OCI-LY3 (cell line): ENCODE data around the gene FKBP9.

Experiments used
- H2AFZ ChIP-seq: fragments of 200-600, 300-600 bp; shearing (Covaris generic); 2 replicates; pipeline ENCODE4 v1.6.0; 2014; ENCODE audit warnings: antibody characterized with exemption, low read depth, low read length
- H3K27ac ChIP-seq: fragments of 200-600, 300-600 bp; sonication (generic); 2 replicates; pipeline ENCODE4 v1.5.1; 2014; ENCODE audit warnings: mild to moderate bottlenecking, low read length, moderate library complexity, mixed read lengths
- H3K27me3 ChIP-seq: fragments of 200-600, 300-600 bp; sonication (generic); 2 replicates; pipeline ENCODE4 v1.6.1; 2014; ENCODE audit warnings: low read depth, low read length, mixed read lengths
- H3K36me3 ChIP-seq: fragments of 200-600, 300-600 bp; sonication (generic); replicated peaks from 2 replicates; pipeline ENCODE3; 2014; ENCODE audit warnings: low read depth, low read length, mixed read lengths
- H3K4me1 ChIP-seq: fragments of 300-600, 200-600 bp; sonication (generic); 2 replicates; pipeline ENCODE4 v1.6.1; 2014; ENCODE audit warnings: low read length, mixed read lengths
- H3K4me2 ChIP-seq: fragments of 200-600, 300-600 bp; sonication (generic); 2 replicates; pipeline ENCODE4 v1.6.1; 2014; ENCODE audit warnings: low read length, mixed read lengths
- H3K4me3 ChIP-seq: fragments of 300-600, 200-600 bp; sonication (generic); 2 replicates; pipeline ENCODE4 v1.5.1; 2014; ENCODE audit warnings: antibody characterized with exemption, mild to moderate bottlenecking, low read length, moderate library complexity
- H3K79me2 ChIP-seq: fragments of 300-600, 200-600 bp; shearing (Covaris generic); 2 replicates; pipeline ENCODE4 v1.6.1; 2014; ENCODE audit warnings: mild to moderate bottlenecking, low read length, mixed read lengths
- H3K9ac ChIP-seq: fragments of 300-600, 200-600 bp; shearing (Covaris generic); 2 replicates; pipeline ENCODE4 v1.6.0; 2014; ENCODE audit warnings: mild to moderate bottlenecking, low read length, moderate library complexity
- H3K9me3 ChIP-seq: fragments of 200-600, 300-600 bp; shearing (Covaris generic); 2 replicates; pipeline ENCODE4 v1.6.1; 2014; ENCODE audit warnings: low read length, mixed read lengths; ENCODE audit not compliant: insufficient read depth
- H4K20me1 ChIP-seq: fragments of 200-600, 300-600 bp; sonication (generic); 2 replicates; pipeline ENCODE4 v1.6.1; 2016; ENCODE audit warnings: low read length, mixed read lengths; ENCODE audit not compliant: insufficient read depth
- CTCF ChIP-seq: fragments of 200-600, 300-600 bp; sonication (generic); IDR thresholded peaks from 2 replicates; pipeline ENCODE4 v1.5.1; 2014; ENCODE audit warnings: antibody characterized with exemption, low read length, low read depth
- EZH2phosphoT487 ChIP-seq: fragments of 200-600 bp; shearing (Covaris generic); IDR thresholded peaks from 2 replicates; pipeline ENCODE4 v1.6.1; 2018; ENCODE audit warnings: antibody characterized with exemption, mixed run types, low read depth

Gene FKBP9, protein sequence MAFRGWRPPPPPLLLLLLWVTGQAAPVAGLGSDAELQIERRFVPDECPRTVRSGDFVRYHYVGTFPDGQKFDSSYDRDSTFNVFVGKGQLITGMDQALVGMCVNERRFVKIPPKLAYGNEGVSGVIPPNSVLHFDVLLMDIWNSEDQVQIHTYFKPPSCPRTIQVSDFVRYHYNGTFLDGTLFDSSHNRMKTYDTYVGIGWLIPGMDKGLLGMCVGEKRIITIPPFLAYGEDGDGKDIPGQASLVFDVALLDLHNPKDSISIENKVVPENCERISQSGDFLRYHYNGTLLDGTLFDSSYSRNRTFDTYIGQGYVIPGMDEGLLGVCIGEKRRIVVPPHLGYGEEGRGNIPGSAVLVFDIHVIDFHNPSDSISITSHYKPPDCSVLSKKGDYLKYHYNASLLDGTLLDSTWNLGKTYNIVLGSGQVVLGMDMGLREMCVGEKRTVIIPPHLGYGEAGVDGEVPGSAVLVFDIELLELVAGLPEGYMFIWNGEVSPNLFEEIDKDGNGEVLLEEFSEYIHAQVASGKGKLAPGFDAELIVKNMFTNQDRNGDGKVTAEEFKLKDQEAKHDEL

GRCh38 chr7:32957326-32958045 is at the start of gene FKBP9:
Gene FKBP9, plus strand, starts transcription at chr7:32957440. Its CDS starts 134 bp downstream, at chr7:32957574.
- H3K36me3 ChIP-seq, result no peaks in the 10 kb centered on the region
- H3K79me2 ChIP-seq, result no peaks in the 10 kb centered on the region
- H4K20me1 ChIP-seq, result no peaks in the 10 kb centered on the region
- H3K4me3 ChIP-seq, result no peak within 1 kb of the TSS
- no peak within 1 kb of the TSS for H3K4me2 ChIP-seq
- H3K27me3 ChIP-seq, result no peaks in the 10 kb centered on the region
- H2AFZ ChIP-seq, result no peak within 1 kb of the TSS
- no peak within 1 kb of the TSS for H3K9ac ChIP-seq
- TF ChIP-seq EZH2phosphoT487 (no peak), CTCF (no peak)
- H3K27ac ChIP-seq, result no peak within 1 kb of the TSS
- H3K4me1 ChIP-seq, result no peaks in the 10 kb centered on the region
- H3K9me3 ChIP-seq, result no peaks in the 10 kb centered on the region

DNA sequence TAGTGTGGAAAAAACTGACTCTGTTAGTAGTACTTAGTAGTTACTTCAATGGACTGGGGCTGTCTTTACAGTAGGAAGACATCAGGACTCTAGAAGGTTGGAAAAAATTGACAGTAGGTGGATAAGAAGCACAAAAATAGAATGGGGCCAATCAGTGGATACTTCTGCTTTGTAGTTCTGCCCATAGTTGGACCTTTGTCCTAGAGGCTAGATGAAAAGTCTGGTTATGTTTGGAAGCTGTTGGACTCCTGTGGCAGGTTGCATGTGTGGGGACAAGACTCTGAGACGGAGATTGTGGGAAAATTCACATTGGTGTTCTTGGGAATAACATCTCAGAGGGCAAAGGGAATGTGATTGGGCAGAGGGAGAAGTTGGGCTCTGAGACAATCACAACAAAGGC is 47.0 kb upstream of the FKBP9 start:
- no peaks in the 10 kb centered on the region for H3K79me2 ChIP-seq
- no peak overlapping the region for H3K4me2 ChIP-seq
- TF ChIP-seq CTCF (no peak), EZH2phosphoT487 (no peak)
- no peaks in the 10 kb centered on the region for H3K36me3 ChIP-seq
- H3K4me1 ChIP-seq, result no peaks in the 10 kb centered on the region
- H4K20me1 ChIP-seq, result no peaks in the 10 kb centered on the region
- no peak overlapping the region for H3K27ac ChIP-seq
- no peak overlapping the region for H2AFZ ChIP-seq
- H3K9ac ChIP-seq, result no peak overlapping the region
- H3K4me3 ChIP-seq, result no peak overlapping the region
- no peaks in the 10 kb centered on the region for H3K27me3 ChIP-seq
- H3K9me3 ChIP-seq, result no peaks in the 10 kb centered on the region

GRCh38 chr7:32914184-32914583 is 43.1 kb upstream of the FKBP9 start:
- Histone ChIP-seq H3K9ac (no peak overlapping the region), H3K36me3 (no peaks in the 10 kb centered on the region), H3K27me3 (no peaks in the 10 kb centered on the region)

More at GRCh38 chr7:32914184-32914583, 43.1 kb upstream of the FKBP9 start:
- TF ChIP-seq CTCF (no peak), EZH2phosphoT487 (no peak)
- Histone ChIP-seq H3K4me1 (no peaks in the 10 kb centered on the region), H3K27ac (no peak overlapping the region), H4K20me1 (no peaks in the 10 kb centered on the region), H2AFZ (no peak overlapping the region), H3K9me3 (no peaks in the 10 kb centered on the region), H3K79me2 (no peaks in the 10 kb centered on the region), H3K4me3 (no peak overlapping the region), H3K4me2 (no peak overlapping the region)
